GM19099 (cell line): Measurements from ENCODE around the gene ECE1.

ENCODE experiments used
- POLR2A ChIP-seq: IDR thresholded peaks from 3 replicates; pipeline ENCODE4 v1.6.1; 2011; ENCODE audit warnings: low read depth; ENCODE audit not compliant: insufficient read length; ENCODE audit errors: extremely low read depth

Gene ECE1

GRCh38 chr1:21225065-21225464 lies 65.2 kb downstream of the ECE1 start:
- no peak for TF ChIP-seq POLR2A

DNA sequence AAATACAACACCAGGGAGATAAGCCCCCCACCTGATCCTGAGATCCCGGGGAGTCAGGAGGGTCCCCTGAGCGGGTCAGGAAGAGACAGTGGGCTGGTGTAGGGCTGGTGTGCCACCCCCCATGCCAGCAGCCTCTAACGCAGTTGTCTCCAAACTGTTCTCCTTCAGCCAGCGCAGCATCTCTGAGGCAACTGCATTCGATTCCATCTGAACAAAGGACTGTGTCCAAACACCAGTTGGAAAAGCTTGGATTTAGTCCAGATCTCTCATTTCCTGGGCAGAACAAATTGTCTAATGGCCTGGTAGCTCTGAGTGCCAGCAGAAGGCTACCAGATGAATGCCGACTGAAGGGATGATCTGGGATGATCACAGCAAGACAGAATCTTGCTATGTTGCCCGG lies 69.4 kb downstream of the ECE1 start:
- TF ChIP-seq POLR2A: no peak

- no peak for TF ChIP-seq POLR2A
Measured at GRCh38 chr1:21219674-21220073, 70.6 kb downstream of the ECE1 start.

DNA sequence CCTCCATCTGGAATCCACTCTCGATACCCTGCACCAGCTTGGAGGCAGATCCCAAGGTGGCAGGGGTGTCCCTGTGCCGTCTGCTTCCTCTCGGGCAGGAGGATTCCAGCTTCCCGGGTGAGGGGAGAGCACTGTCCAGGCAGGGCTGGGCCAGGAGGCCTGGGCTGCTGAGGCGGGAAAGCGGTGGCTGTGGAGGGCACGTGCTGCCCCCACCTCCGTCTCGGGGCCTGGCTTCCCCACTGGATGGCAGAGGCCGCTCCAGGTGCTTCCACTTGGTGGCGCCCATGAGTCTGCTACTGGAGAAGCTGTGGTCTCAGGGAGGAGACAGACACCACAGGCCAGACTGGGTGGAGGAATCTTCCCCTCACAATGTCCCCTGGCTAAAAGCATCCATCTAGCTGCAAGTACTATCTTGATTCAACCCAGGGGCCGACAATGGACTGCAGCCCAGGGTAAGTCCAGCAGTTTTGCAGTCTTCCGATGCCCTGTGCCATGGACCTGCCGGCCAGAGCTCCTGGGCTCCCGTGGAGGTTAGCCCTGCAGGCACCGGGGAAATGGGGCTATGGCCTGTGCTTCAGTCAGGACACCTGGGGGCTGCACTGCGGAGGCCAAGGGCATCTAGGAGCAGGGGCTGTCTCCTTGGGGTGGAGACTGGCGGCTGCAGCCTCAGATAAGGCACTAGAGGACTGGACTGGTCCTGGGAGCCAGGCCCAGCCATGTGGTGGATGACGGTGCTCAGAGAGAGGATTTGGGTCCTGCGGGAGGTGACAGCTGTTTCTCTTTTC lies 72.3 kb downstream of the ECE1 start:
- no peak for TF ChIP-seq POLR2A

- no peak for TF ChIP-seq POLR2A
Measured at GRCh38 chr1:21216835-21217811, 73.1 kb downstream of the ECE1 start.

- TF ChIP-seq POLR2A: no peak
Measured at GRCh38 chr1:21212126-21212525, 78.1 kb downstream of the ECE1 start.

DNA sequence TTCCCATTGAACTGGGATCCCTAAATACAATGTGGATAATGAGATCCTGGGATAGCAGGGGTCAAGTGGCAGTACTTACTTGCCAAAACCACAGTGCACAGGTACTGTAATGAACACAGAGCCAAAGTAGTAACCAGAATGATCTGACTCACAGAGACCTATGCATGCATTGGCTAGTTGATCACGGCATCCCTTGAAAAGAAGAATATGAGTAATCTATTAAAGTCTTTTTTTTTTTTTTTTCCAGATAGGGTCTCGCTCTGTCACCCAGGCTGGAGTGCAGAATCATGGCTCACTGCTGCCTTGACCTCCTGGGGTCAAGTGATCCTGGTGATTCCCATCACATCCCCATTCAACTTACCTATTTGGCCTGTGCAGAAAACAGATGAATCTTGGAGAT lies 84.1 kb downstream of the ECE1 start:
- no peak for TF ChIP-seq POLR2A

DNA sequence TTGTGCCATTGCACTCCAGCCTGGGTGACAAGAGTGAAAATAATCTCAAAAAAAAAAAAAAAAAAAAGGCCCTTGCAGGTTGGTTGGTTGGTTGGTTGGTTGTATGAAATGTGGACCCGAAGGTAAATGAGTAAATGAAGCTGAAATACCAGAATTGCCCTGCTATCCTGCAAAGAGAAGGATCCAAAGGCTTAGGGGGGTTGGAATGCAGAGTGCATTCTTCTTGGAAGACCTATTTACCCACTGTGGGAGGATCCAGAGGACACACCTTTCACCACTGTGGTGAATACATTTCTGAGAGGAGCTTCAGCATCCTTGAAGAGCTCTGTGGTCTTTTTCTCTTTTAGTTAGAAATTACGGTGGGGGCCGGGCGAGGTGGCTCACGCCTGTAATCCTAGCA lies 84.8 kb downstream of the ECE1 start:
- no peak for TF ChIP-seq POLR2A

DNA sequence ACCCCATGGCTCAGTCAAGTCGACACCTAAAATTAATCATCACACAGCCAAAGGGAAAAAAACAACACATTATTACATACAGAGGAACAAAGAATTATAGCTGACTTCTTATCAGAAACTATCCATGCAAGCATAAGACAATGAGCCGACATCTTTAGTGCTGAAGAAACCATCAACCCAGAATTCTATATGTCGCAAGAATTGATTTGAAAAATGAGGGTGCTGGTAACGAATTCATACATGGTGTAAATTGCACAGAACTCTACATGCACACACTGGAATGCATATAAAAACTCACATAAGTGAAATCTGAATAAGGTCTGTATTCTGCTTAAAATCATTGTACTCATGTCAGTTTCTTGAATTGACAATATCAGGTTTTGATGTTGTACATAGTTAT lies 88.6 kb downstream of the ECE1 start:
- no peak for TF ChIP-seq POLR2A

DNA sequence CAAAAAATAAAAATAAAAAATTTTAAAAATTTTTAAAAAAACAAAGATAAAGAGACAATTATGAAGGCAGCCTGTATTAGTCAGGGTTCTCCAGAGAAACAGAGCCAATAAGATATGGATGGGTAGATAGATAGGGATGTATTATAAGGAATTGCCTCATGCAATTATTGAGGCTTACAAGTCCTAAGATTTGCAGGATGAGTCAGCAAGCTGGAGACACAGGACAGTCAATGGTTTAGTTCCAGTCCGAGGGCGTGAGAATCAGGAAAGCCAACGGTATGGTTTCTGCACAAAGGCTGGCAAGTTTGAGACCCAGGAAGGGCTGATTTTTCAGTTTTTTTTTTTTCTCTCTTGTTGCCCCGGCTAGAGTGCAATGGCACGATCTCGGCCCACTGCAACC lies 89.5 kb downstream of the ECE1 start:
- TF ChIP-seq POLR2A: no peak

DNA sequence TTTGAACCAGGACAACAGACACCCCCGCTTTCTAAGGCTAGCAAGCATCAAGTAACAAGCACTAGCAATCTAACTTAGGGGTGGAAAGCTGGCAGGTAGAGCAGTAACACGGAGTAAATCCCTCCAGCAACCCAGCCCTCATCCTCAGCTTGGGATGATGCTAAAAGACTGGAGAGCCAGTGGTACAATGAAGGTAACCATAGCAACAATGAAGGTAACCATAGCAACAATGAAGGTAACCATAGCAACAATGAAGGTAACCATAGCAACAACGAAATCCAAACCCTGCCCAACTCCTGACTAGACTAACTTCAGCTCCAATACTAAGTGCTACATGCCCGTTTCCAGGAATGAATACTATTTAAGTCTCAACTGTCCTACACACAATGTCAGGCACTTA lies 91.3 kb downstream of the ECE1 start:
- no peak for TF ChIP-seq POLR2A

DNA sequence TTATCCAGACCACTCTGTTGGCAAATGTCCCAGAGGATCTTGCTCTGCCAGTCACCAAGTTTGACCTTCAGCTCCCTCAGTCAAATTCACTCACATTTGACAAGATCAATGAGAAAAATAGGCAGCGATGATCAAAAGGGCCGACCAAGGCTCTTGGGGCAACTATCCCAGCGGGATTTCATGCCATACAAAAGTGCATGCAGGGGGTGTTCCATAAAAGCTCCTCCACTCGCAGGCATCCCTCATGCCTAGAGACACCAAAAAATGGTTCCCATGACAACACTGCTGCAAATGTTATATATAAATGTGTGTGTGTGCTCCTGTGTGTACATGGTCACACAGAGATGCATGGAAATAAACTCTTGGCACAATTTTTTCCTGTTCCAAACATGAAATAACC lies 97.4 kb downstream of the ECE1 start:
- TF ChIP-seq POLR2A: no peak

- TF ChIP-seq POLR2A: no peak
Measured at GRCh38 chr1:21192284-21192683, 98.0 kb downstream of the ECE1 start.

DNA sequence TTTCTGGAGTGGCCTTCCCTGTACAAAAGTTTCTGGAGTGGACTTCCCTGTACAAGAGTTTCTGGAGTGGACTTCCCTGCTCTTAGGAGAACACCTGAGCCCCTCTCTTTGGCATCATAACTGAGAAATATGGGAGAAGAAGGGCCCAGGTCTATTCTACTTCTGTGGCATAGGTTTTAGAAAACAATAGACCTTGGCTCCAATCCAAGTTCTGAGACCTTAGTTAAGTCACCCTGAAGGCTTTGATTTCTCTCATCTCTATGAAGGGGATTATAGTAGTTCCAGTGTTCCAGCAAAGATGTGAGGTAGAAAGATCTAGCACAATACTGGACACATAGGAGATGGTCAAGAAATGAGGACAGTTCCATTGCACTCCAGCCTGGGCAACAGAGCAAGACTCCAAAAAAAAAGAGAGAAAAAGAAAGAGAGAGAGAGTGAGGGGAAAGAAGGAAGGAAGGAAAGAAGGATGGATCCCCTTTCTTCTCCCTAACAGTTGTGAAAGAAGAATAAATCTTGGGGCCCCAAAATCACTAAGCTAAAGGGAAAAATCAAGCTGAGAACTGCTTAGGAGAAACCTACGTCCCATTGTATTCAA lies 100.3 kb downstream of the ECE1 start:
- no peak for TF ChIP-seq POLR2A

DNA sequence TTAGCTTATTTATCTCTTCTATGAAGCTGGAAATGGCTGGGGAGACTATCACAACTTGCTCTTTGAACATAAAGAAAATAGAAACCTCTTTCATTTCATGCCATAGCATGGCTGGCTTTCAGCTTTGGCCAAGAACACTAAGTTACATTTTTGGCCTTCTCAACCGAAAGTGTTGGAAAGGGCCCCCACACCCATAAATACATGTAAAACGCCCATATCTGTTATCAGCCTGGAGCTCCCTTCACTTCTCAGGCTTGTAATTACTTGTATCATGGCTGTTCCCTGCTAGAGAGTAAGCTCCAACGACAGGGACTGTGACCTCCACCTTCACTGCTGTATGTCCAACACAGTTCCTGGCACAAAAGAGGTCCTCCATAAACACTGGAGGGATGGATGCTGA lies 100.8 kb downstream of the ECE1 start:
- no peak for TF ChIP-seq POLR2A
